WTC11 (cell line): ENCODE data around the gene TMEM54. TPM values are rescaled to one million over a fixed set of nuclear protein-coding genes. Genes with fewer than 3 reads are reported as not detected.
A peak's percentile ranks its signal among the peaks of the same experiment; 100 is the strongest.

ENCODE experiments used
- CREB1 ChIP-seq: sonication (generic); formaldehyde crosslinking; IDR thresholded peaks from 2 replicates; pipeline ENCODE4 v1.8.0; 2023; ENCODE audit warnings: mild to moderate bottlenecking, missing genetic modification reagents
- CTCF ChIP-seq: fragments of 200-600 bp; IDR thresholded peaks from 2 replicates; pipeline ENCODE4 v1.8.0; 2022; ENCODE audit warnings: antibody characterized with exemption
- GTF2I ChIP-seq: fragments of 250-450 bp; sonication (Bioruptor Pico); conservative IDR thresholded peaks from 2 replicates; pipeline ENCODE4 v1.4.0; 2021; ENCODE audit warnings: mild to moderate bottlenecking
- IRF2 ChIP-seq: sonication (generic); formaldehyde crosslinking; IDR thresholded peaks from 2 replicates; pipeline ENCODE4 v1.8.0; 2022; ENCODE audit warnings: low read depth, missing genetic modification reagents, borderline replicate concordance
- KAT7 ChIP-seq: sonication (generic); formaldehyde crosslinking; IDR thresholded peaks from 2 replicates; pipeline ENCODE4 v1.8.1; 2023; ENCODE audit warnings: missing genetic modification reagents, mild to moderate bottlenecking, borderline replicate concordance
- MYBL2 ChIP-seq: sonication (generic); formaldehyde crosslinking; IDR thresholded peaks from 2 replicates; pipeline ENCODE4 v1.8.1; 2023; ENCODE audit warnings: mild to moderate bottlenecking, moderate library complexity, missing genetic modification reagents
- NFE2L1 ChIP-seq: sonication (generic); formaldehyde crosslinking; IDR thresholded peaks from 2 replicates; pipeline ENCODE4 v1.8.1; 2023; ENCODE audit warnings: missing genetic modification reagents
- NFYB ChIP-seq: sonication (generic); formaldehyde crosslinking; conservative IDR thresholded peaks from 2 replicates; pipeline ENCODE4 v1.8.0; 2022; ENCODE audit warnings: low read depth, missing genetic modification reagents
- RELA ChIP-seq: sonication (generic); formaldehyde crosslinking; IDR thresholded peaks from 2 replicates; pipeline ENCODE4 v1.8.1; 2022; ENCODE audit warnings: missing genetic modification reagents, mild to moderate bottlenecking, borderline replicate concordance
- SMAD3 ChIP-seq: sonication (generic); formaldehyde crosslinking; IDR thresholded peaks from 2 replicates; pipeline ENCODE4 v1.8.0; 2022; ENCODE audit warnings: missing genetic modification reagents, mild to moderate bottlenecking, borderline replicate concordance
- SMAD4 ChIP-seq: sonication (generic); formaldehyde crosslinking; IDR thresholded peaks from 2 replicates; pipeline ENCODE4 v1.8.0; 2022; ENCODE audit warnings: mild to moderate bottlenecking, missing genetic modification reagents
- SP1 ChIP-seq: sonication (generic); formaldehyde crosslinking; conservative IDR thresholded peaks from 2 replicates; pipeline ENCODE4 v1.8.1; 2022; ENCODE audit warnings: missing genetic modification reagents
- TP53 ChIP-seq: sonication (generic); formaldehyde crosslinking; IDR thresholded peaks from 2 replicates; pipeline ENCODE4 v1.8.1; 2023; ENCODE audit warnings: mild to moderate bottlenecking, missing genetic modification reagents
- ZNF121 ChIP-seq: sonication (generic); formaldehyde crosslinking; IDR thresholded peaks from 2 replicates; pipeline ENCODE4 v1.8.0; 2023; ENCODE audit warnings: missing genetic modification reagents
- ZNF232 ChIP-seq: sonication (generic); formaldehyde crosslinking; IDR thresholded peaks from 2 replicates; pipeline ENCODE4 v1.8.0; 2022; ENCODE audit warnings: mild to moderate bottlenecking, missing genetic modification reagents
- ZNF263 ChIP-seq: sonication (generic); formaldehyde crosslinking; IDR thresholded peaks from 2 replicates; pipeline ENCODE4 v1.8.1; 2022; ENCODE audit warnings: low read depth, mild to moderate bottlenecking, moderate library complexity, missing genetic modification reagents
- total RNA-seq: library from RNA; stranded (reverse); gene quantifications from 3 replicates; pipeline ENCODE4 v1.2.3, GENCODE V29; 2021
- TF ChIP-seq, protein P1 (sequence below): sonication (generic); formaldehyde crosslinking; IDR thresholded peaks from 2 replicates; pipeline ENCODE4 v1.8.1; 2023; ENCODE audit warnings: mild to moderate bottlenecking, missing genetic modification reagents, moderate library complexity
- TF ChIP-seq, protein P2 (sequence below): sonication (generic); formaldehyde crosslinking; IDR thresholded peaks from 2 replicates; pipeline ENCODE4 v1.8.1; 2022; ENCODE audit warnings: missing genetic modification reagents, borderline replicate concordance
- TF ChIP-seq, protein P3 (sequence below): sonication (generic); formaldehyde crosslinking; IDR thresholded peaks from 2 replicates; pipeline ENCODE4 v1.8.1; 2023; ENCODE audit warnings: mild to moderate bottlenecking, missing genetic modification reagents
- TF ChIP-seq, protein P4 (sequence below): fragments of 250-450 bp; sonication (Bioruptor Pico); IDR thresholded peaks from 2 replicates; pipeline ENCODE4 v1.9.0; 2021; ENCODE audit warnings: mild to moderate bottlenecking, borderline replicate concordance
- TF ChIP-seq, protein P5 (sequence below): fragments of 250-450 bp; sonication (Bioruptor Pico); IDR thresholded peaks from 2 replicates; pipeline ENCODE4 v1.8.0; 2021; ENCODE audit warnings: mild to moderate bottlenecking
- TF ChIP-seq, protein P6 (sequence below): fragments of 250-450 bp; sonication (Bioruptor Pico); IDR thresholded peaks from 2 replicates; pipeline ENCODE4 v1.9.0; 2021; ENCODE audit warnings: moderate library complexity, mild to moderate bottlenecking, inconsistent platforms, borderline replicate concordance
- TF ChIP-seq, protein P7 (sequence below): sonication (generic); formaldehyde crosslinking; conservative IDR thresholded peaks from 2 replicates; pipeline ENCODE4 v1.8.1; 2023; ENCODE audit warnings: mild to moderate bottlenecking, low read depth, missing genetic modification reagents, moderate library complexity
- TF ChIP-seq, protein P8 (sequence below): sonication (generic); formaldehyde crosslinking; IDR thresholded peaks from 2 replicates; pipeline ENCODE4 v1.8.0; 2022; ENCODE audit warnings: mild to moderate bottlenecking, missing genetic modification reagents

Gene TMEM54
- total RNA-seq, 1 experiment from 2014 or later = 20.7 TPM

- TF ChIP-seq, protein P1, sequence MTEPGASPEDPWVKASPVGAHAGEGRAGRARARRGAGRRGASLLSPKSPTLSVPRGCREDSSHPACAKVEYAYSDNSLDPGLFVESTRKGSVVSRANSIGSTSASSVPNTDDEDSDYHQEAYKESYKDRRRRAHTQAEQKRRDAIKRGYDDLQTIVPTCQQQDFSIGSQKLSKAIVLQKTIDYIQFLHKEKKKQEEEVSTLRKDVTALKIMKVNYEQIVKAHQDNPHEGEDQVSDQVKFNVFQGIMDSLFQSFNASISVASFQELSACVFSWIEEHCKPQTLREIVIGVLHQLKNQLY (CRISPR knock-in tag) = no peak
- TF ChIP-seq SMAD3 (CRISPR knock-in tag) = no peak
- TF ChIP-seq, protein P2, sequence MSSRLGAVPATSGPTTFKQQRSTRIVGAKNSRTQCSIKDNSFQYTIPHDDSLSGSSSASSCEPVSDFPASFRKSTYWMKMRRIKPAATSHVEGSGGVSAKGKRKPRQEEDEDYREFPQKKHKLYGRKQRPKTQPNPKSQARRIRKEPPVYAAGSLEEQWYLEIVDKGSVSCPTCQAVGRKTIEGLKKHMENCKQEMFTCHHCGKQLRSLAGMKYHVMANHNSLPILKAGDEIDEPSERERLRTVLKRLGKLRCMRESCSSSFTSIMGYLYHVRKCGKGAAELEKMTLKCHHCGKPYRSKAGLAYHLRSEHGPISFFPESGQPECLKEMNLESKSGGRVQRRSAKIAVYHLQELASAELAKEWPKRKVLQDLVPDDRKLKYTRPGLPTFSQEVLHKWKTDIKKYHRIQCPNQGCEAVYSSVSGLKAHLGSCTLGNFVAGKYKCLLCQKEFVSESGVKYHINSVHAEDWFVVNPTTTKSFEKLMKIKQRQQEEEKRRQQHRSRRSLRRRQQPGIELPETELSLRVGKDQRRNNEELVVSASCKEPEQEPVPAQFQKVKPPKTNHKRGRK = no peak
- no peak for TF ChIP-seq RELA
- peak; percentile 97 for TF ChIP-seq CTCF
- TF ChIP-seq KAT7 (CRISPR knock-in tag) = no peak
- no peak for TF ChIP-seq NFYB (CRISPR knock-in tag)
- TF ChIP-seq ZNF263 = no peak
- TF ChIP-seq, protein P3, sequence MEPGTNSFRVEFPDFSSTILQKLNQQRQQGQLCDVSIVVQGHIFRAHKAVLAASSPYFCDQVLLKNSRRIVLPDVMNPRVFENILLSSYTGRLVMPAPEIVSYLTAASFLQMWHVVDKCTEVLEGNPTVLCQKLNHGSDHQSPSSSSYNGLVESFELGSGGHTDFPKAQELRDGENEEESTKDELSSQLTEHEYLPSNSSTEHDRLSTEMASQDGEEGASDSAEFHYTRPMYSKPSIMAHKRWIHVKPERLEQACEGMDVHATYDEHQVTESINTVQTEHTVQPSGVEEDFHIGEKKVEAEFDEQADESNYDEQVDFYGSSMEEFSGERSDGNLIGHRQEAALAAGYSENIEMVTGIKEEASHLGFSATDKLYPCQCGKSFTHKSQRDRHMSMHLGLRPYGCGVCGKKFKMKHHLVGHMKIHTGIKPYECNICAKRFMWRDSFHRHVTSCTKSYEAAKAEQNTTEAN (CRISPR knock-in tag) = no peak
- peak; percentile 94 for TF ChIP-seq SP1 (CRISPR knock-in tag)
- TF ChIP-seq, protein P4, sequence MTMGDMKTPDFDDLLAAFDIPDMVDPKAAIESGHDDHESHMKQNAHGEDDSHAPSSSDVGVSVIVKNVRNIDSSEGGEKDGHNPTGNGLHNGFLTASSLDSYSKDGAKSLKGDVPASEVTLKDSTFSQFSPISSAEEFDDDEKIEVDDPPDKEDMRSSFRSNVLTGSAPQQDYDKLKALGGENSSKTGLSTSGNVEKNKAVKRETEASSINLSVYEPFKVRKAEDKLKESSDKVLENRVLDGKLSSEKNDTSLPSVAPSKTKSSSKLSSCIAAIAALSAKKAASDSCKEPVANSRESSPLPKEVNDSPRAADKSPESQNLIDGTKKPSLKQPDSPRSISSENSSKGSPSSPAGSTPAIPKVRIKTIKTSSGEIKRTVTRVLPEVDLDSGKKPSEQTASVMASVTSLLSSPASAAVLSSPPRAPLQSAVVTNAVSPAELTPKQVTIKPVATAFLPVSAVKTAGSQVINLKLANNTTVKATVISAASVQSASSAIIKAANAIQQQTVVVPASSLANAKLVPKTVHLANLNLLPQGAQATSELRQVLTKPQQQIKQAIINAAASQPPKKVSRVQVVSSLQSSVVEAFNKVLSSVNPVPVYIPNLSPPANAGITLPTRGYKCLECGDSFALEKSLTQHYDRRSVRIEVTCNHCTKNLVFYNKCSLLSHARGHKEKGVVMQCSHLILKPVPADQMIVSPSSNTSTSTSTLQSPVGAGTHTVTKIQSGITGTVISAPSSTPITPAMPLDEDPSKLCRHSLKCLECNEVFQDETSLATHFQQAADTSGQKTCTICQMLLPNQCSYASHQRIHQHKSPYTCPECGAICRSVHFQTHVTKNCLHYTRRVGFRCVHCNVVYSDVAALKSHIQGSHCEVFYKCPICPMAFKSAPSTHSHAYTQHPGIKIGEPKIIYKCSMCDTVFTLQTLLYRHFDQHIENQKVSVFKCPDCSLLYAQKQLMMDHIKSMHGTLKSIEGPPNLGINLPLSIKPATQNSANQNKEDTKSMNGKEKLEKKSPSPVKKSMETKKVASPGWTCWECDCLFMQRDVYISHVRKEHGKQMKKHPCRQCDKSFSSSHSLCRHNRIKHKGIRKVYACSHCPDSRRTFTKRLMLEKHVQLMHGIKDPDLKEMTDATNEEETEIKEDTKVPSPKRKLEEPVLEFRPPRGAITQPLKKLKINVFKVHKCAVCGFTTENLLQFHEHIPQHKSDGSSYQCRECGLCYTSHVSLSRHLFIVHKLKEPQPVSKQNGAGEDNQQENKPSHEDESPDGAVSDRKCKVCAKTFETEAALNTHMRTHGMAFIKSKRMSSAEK (CRISPR knock-in tag) = no peak
- 0 out of 2 replicates have a peak, but pooled peaks have one; percentile 65 for TF ChIP-seq TP53 (CRISPR knock-in tag)
- TF ChIP-seq, protein P5, sequence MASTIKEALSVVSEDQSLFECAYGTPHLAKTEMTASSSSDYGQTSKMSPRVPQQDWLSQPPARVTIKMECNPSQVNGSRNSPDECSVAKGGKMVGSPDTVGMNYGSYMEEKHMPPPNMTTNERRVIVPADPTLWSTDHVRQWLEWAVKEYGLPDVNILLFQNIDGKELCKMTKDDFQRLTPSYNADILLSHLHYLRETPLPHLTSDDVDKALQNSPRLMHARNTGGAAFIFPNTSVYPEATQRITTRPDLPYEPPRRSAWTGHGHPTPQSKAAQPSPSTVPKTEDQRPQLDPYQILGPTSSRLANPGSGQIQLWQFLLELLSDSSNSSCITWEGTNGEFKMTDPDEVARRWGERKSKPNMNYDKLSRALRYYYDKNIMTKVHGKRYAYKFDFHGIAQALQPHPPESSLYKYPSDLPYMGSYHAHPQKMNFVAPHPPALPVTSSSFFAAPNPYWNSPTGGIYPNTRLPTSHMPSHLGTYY (CRISPR knock-in tag) = no peak
- TF ChIP-seq SMAD4 (CRISPR knock-in tag) = no peak
- TF ChIP-seq, protein P6, sequence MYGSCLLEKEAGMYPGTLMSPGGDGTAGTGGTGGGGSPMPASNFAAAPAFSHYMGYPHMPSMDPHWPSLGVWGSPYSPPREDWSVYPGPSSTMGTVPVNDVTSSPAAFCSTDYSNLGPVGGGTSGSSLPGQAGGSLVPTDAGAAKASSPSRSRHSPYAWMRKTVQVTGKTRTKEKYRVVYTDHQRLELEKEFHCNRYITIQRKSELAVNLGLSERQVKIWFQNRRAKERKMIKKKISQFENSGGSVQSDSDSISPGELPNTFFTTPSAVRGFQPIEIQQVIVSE (CRISPR knock-in tag) = no peak
- peak; percentile 67; the same call in 1 of the 2 replicates for TF ChIP-seq CREB1 (CRISPR knock-in tag)
- no peak for TF ChIP-seq IRF2 (CRISPR knock-in tag)
- no peak for TF ChIP-seq GTF2I (CRISPR knock-in tag)
- TF ChIP-seq MYBL2 = no peak
- peak; percentile 84 for TF ChIP-seq ZNF232 (CRISPR knock-in tag)
- TF ChIP-seq ZNF121 (CRISPR knock-in tag) = no peak
- peak; percentile 94 for TF ChIP-seq NFE2L1
- TF ChIP-seq, protein P7, sequence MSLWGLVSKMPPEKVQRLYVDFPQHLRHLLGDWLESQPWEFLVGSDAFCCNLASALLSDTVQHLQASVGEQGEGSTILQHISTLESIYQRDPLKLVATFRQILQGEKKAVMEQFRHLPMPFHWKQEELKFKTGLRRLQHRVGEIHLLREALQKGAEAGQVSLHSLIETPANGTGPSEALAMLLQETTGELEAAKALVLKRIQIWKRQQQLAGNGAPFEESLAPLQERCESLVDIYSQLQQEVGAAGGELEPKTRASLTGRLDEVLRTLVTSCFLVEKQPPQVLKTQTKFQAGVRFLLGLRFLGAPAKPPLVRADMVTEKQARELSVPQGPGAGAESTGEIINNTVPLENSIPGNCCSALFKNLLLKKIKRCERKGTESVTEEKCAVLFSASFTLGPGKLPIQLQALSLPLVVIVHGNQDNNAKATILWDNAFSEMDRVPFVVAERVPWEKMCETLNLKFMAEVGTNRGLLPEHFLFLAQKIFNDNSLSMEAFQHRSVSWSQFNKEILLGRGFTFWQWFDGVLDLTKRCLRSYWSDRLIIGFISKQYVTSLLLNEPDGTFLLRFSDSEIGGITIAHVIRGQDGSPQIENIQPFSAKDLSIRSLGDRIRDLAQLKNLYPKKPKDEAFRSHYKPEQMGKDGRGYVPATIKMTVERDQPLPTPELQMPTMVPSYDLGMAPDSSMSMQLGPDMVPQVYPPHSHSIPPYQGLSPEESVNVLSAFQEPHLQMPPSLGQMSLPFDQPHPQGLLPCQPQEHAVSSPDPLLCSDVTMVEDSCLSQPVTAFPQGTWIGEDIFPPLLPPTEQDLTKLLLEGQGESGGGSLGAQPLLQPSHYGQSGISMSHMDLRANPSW (CRISPR knock-in tag) = no peak
- TF ChIP-seq, protein P8, sequence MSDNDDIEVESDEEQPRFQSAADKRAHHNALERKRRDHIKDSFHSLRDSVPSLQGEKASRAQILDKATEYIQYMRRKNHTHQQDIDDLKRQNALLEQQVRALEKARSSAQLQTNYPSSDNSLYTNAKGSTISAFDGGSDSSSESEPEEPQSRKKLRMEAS (CRISPR knock-in tag) = peak; percentile 98
Observed at GRCh38 chr1:32892368-32893197, 8.6 kb downstream of the TMEM54 start (continued).
